CD1c-positive myeloid dendritic cell (primary cell): ENCODE results near the gene OLFM1.

Source experiments
- DNase-seq: peaks from one replicate; pipeline ENCODE4 v3.0.0-alpha.2; 2016; ENCODE audit errors: extremely low spot score

OLFM1 gene

GRCh38 chr9:135090081-135090480 lies 2.6 kb downstream of the OLFM1 start:
- no peak for DNase-seq

- DNase-seq, result no peak
These were observed 3.1 kb downstream of the OLFM1 start for GRCh38 chr9:135090547-135090946.

- DNase-seq, result no peak
These were observed 4.1 kb downstream of the OLFM1 start for GRCh38 chr9:135091545-135091944.

- DNase-seq, result no peak
These were observed 5.6 kb downstream of the OLFM1 start for GRCh38 chr9:135093111-135093510.

GRCh38 chr9:135093911-135094584 lies 6.6 kb downstream of the OLFM1 start:
- DNase-seq, result no peak

- no peak for DNase-seq
These were observed 8.3 kb downstream of the OLFM1 start for GRCh38 chr9:135095470-135096407.

- no peak for DNase-seq
These were observed 9.0 kb downstream of the OLFM1 start for GRCh38 chr9:135096408-135096895.

GRCh38 chr9:135098400-135099105 lies 11.1 kb downstream of the OLFM1 start:
- peak; percentile 3 for DNase-seq

- no peak for DNase-seq
These were observed 12.1 kb downstream of the OLFM1 start for GRCh38 chr9:135099574-135099973.

- DNase-seq, result no peak
These were observed 12.8 kb downstream of the OLFM1 start for GRCh38 chr9:135100241-135100681.

GRCh38 chr9:135100725-135101410 lies 13.4 kb downstream of the OLFM1 start:
- DNase-seq, result no peak

GRCh38 chr9:135101486-135101885 lies 14.0 kb downstream of the OLFM1 start:
- DNase-seq, result no peak

- DNase-seq, result no peak
These were observed 14.5 kb downstream of the OLFM1 start for GRCh38 chr9:135101926-135102325.

GRCh38 chr9:135102331-135102730 lies 14.9 kb downstream of the OLFM1 start:
- no peak for DNase-seq

- no peak for DNase-seq
These were observed 15.6 kb downstream of the OLFM1 start for GRCh38 chr9:135103001-135103446.

- DNase-seq, result no peak
These were observed 16.6 kb downstream of the OLFM1 start for GRCh38 chr9:135103931-135104639.

- DNase-seq, result no peak
These were observed 17.3 kb downstream of the OLFM1 start for GRCh38 chr9:135104761-135105160.

- DNase-seq, result no peak
These were observed 17.8 kb downstream of the OLFM1 start for GRCh38 chr9:135105211-135105745.

- DNase-seq, result no peak
These were observed 18.5 kb downstream of the OLFM1 start for GRCh38 chr9:135105938-135106491.
